K562 (cell line): ENCODE data around the gene RGL4. TPM values are rescaled to one million over a fixed set of nuclear protein-coding genes. Genes with fewer than 3 reads are reported as not detected.

Experiments
- ATAC-seq: fragments of 200-7000 bp; cut with Tn5 transposase; 3 replicates; pipeline ENCODE4 v1.9.1; 2020; ENCODE audit warnings: moderate library complexity
- BruUV-seq: library from RNA; stranded (reverse); fragments of 400-500 nt; replicated peaks from 2 replicates; lab custom pipeline; 2021; lab: Mats Ljungman, UMichigan
- CTCF ChIA-PET: fragments of 300-600 bp; formaldehyde crosslinking; extraction: SDS; loops from one replicate; lab custom pipeline; 2021; ENCODE audit warnings: low intra/inter-chr PET ratio; lab: Yijun Ruan, JAX
- POLR2A ChIA-PET: fragments of 300-600, 350-650 bp; sonication (Branson Sonifier 250); formaldehyde crosslinking; extraction: SDS; loops from one replicate; lab custom pipeline; 2021; ENCODE audit warnings: antibody characterized with exemption, inconsistent platforms; lab: Yijun Ruan, JAX
- DNase-seq, 4 experiments: peaks; one replicate each; pipeline versions ENCODE4 v3.0.0 to v3.0.0-alpha.2; 2011 to 2018; ENCODE audit warnings: low spot score in 3 of 4, mixed read lengths in 3 of 4; ENCODE audit errors: extremely low read depth in 1 of 4
- FAIRE-seq: peaks from 2 replicates; lab custom pipeline; 2011; peaks lifted over from hg19 to GRCh38; lab: Jason Lieb, UNC
- H2AFZ ChIP-seq: 2 replicates; pipeline ENCODE4 v1.6.0; 2011; ENCODE audit warnings: low read depth, low read length, control low read depth, inconsistent platforms
- H3K27ac ChIP-seq: fragments of 200-600 bp; 3 replicates; pipeline ENCODE4 v1.8.0; 2011; ENCODE audit warnings: low read depth, mild to moderate bottlenecking, control low read depth, inconsistent platforms, low read length, moderate library complexity, mixed read lengths; ENCODE audit errors: extremely low read depth
- H3K27me3 ChIP-seq, 2 experiments: fragments of 300-600 bp in 1 of 2; 2 replicates in 1 of 2; 3 replicates in 1 of 2; pipeline versions ENCODE4 v1.6.0 to v1.8.0; 2011; ENCODE audit warnings: inconsistent platforms in 2 of 2, low read length in 2 of 2, mild to moderate bottlenecking in 1 of 2, mixed read lengths in 1 of 2, moderate library complexity in 1 of 2; ENCODE audit not compliant: control insufficient read depth in 2 of 2, insufficient read depth in 2 of 2
- H3K36me3 ChIP-seq: fragments of 300-600 bp; 3 replicates; pipeline ENCODE4 v1.8.0; 2011; ENCODE audit warnings: mild to moderate bottlenecking, low read length, inconsistent platforms; ENCODE audit not compliant: control insufficient read depth, insufficient read depth
- H3K4me1 ChIP-seq, 2 experiments: fragments of 200-600 bp in 1 of 2; replicated peaks in 1 of 2; 2 replicates in 1 of 2; 3 replicates in 1 of 2; pipeline versions ENCODE4 v1.5.1 to v1.8.0; 2011; ENCODE audit warnings: inconsistent platforms in 2 of 2, low read length in 2 of 2, mild to moderate bottlenecking in 1 of 2, mixed read lengths in 1 of 2, moderate library complexity in 1 of 2; ENCODE audit not compliant: control insufficient read depth in 2 of 2, insufficient read depth in 2 of 2
- H3K4me2 ChIP-seq: 2 replicates; pipeline ENCODE4 v1.6.1; 2011; ENCODE audit warnings: low read length, control low read depth, inconsistent platforms, mixed read lengths; ENCODE audit not compliant: insufficient read depth
- H3K4me3 ChIP-seq: fragments of 200-600 bp; sonication (generic), shearing (Covaris generic); 2 replicates; pipeline ENCODE4 v1.5.1; 2016; ENCODE audit warnings: control low read depth, inconsistent platforms
- H3K79me2 ChIP-seq: fragments of 200-600 bp; 3 replicates; pipeline ENCODE4 v1.8.0; 2011; ENCODE audit warnings: low read length, inconsistent platforms; ENCODE audit not compliant: control insufficient read depth, insufficient read depth
- H3K9ac ChIP-seq, 2 experiments: 2 replicates each; pipeline versions ENCODE4 v1.6.0 to v1.6.1; 2011; ENCODE audit warnings: low read depth in 2 of 2, low read length in 2 of 2, control low read depth in 1 of 2, inconsistent platforms in 1 of 2, mild to moderate bottlenecking in 1 of 2, mixed read lengths in 1 of 2; ENCODE audit not compliant: insufficient read depth in 1 of 2
- H3K9me1 ChIP-seq: one replicate; pipeline ENCODE4 v1.6.0; 2011; ENCODE audit warnings: inconsistent platforms, mild to moderate bottlenecking, low read length, moderate library complexity; ENCODE audit not compliant: control insufficient read depth, insufficient read depth
- H3K9me3 ChIP-seq: replicated peaks from 2 replicates; pipeline ENCODE4 v1.5.1; 2011; ENCODE audit warnings: low read depth, low read length, inconsistent platforms; ENCODE audit not compliant: control insufficient read depth, insufficient read depth
- H4K20me1 ChIP-seq: replicated peaks from 2 replicates; pipeline ENCODE4 v1.6.1; 2011; ENCODE audit warnings: low read length, inconsistent platforms, mixed read lengths; ENCODE audit not compliant: control insufficient read depth, insufficient read depth
- ATF1 ChIP-seq, 2 experiments: fragments of 450-650 bp in 1 of 2; IDR thresholded peaks; 2 replicates each; pipeline ENCODE4 v1.6.1; 2016; ENCODE audit warnings: missing compliant biosample characterization in 1 of 2, missing genetic modification characterization in 1 of 2
- ATF7 ChIP-seq: fragments of 450-650 bp; IDR thresholded peaks from 2 replicates; pipeline ENCODE4 v1.7.1; 2014; ENCODE audit warnings: mild to moderate bottlenecking, moderate library complexity
- BCOR ChIP-seq: fragments of 450-650 bp; IDR thresholded peaks from 2 replicates; pipeline ENCODE4 v1.6.1; 2016
- BHLHE40 ChIP-seq: IDR thresholded peaks from 2 replicates; pipeline ENCODE4 v1.6.1; 2011; ENCODE audit warnings: low read length, improper control_type of control experiment
- ELF4 ChIP-seq: fragments of 450-650 bp; formaldehyde crosslinking; IDR thresholded peaks from 2 replicates; pipeline ENCODE4 v1.4.0; 2022; ENCODE audit warnings: missing genetic modification characterization
- ERF ChIP-seq: fragments of 450-650 bp; formaldehyde crosslinking; IDR thresholded peaks from 2 replicates; pipeline ENCODE4 v1.4.0; 2020; ENCODE audit warnings: mild to moderate bottlenecking, mixed read lengths
- JUN ChIP-seq, 2 experiments: sonication (generic) in 1 of 2; formaldehyde crosslinking in 1 of 2; IDR thresholded peaks; 2 replicates each; pipeline versions ENCODE4 v1.6.1 to v1.8.0; 2012 to 2022; ENCODE audit warnings: borderline replicate concordance in 2 of 2, mild to moderate bottlenecking in 2 of 2, improper control_type of control experiment in 1 of 2, low read depth in 1 of 2, low read length in 1 of 2, missing genetic modification reagents in 1 of 2
- KHSRP ChIP-seq: fragments of 450-650 bp; IDR thresholded peaks from 2 replicates; pipeline ENCODE4 v1.6.1; 2017
- NFXL1 ChIP-seq: fragments of 450-650 bp; formaldehyde crosslinking; IDR thresholded peaks from 2 replicates; pipeline ENCODE4 v1.4.0; 2021; ENCODE audit warnings: mild to moderate bottlenecking
- SRSF3 ChIP-seq: fragments of 200-400 bp; formaldehyde crosslinking; IDR thresholded peaks from 2 replicates; pipeline ENCODE4 v1.6.1; 2016; ENCODE audit warnings: mild to moderate bottlenecking, low read length, moderate library complexity; ENCODE audit not compliant: insufficient read depth
- TAL1 ChIP-seq: fragments of 450-650 bp; IDR thresholded peaks from 2 replicates; pipeline ENCODE4 v1.6.1; 2016; ENCODE audit warnings: mild to moderate bottlenecking
- ZNF232 ChIP-seq: sonication (generic); formaldehyde crosslinking; IDR thresholded peaks from 2 replicates; pipeline ENCODE4 v1.8.0; 2022; ENCODE audit warnings: mild to moderate bottlenecking, missing genetic modification reagents
- ZNF830 ChIP-seq: fragments of 250-450 bp; sonication (Bioruptor Pico); IDR thresholded peaks from 2 replicates; pipeline ENCODE4 v1.5.0; 2021; ENCODE audit warnings: mild to moderate bottlenecking
- WGBS: fragments of 100-300 bp; shearing (Covaris generic); methylation state at CpG from one replicate; pipeline ENCODE4 v1.1.6; 2016; ENCODE audit warnings: low coverage, mixed read lengths; ENCODE audit not compliant: insufficient coverage; ENCODE audit errors: missing lambda C conversion rate; 5-methylcytosine and 5-hydroxymethylcytosine counted together
- in situ Hi-C: fragments of 300-500 bp; cut with MboI; formaldehyde crosslinking; loops from 4 replicates; pipeline ENCODE4 v1.15.0; 2018; ENCODE audit warnings: inconsistent platforms, mixed read lengths
- intact Hi-C: fragments of 100-400 bp; cut with micrococcal nuclease; formaldehyde crosslinking; loops from 2 replicates; pipeline ENCODE4 v1.14.2; 2022
- polyA plus RNA-seq, 8 experiments: library from polyadenylated mRNA; depleted of rRNA in 4 of 8; stranded (reverse) in 5 of 8; unstranded in 3 of 8; fragments of >200 nt; fragmentation: Nextera tagmentation in 2 of 8; fragmentation: Illumina TruSeq in 1 of 8; extraction: Ambion mirVana in 2 of 8; extraction: Trizol in 1 of 8; gene quantifications; 2 replicates each; pipeline versions ENCODE4 v1.2.1 to v1.2.3, GENCODE V29; 2011 to 2014; ENCODE audit warnings: inconsistent platforms in 1 of 8, missing spikeins in 1 of 8
- total RNA-seq, 7 experiments: library from RNA; depleted of rRNA in 6 of 7; stranded (reverse); fragments of >200 nt in 6 of 7; fragmentation: Illumina TruSeq in 2 of 7; extraction: Trizol in 2 of 7; gene quantifications; 2 replicates each; pipeline versions ENCODE4 v1.2.1 to v1.2.3, GENCODE V29; 2011 to 2021; ENCODE audit warnings: low replicate concordance in 1 of 7
- TF ChIP-seq, protein P1 (sequence below), 2 experiments: fragments of 450-650 bp in 1 of 2; sonication (generic) in 1 of 2; formaldehyde crosslinking in 1 of 2; IDR thresholded peaks in 1 of 2; conservative IDR thresholded peaks in 1 of 2; 2 replicates each; pipeline versions ENCODE4 v1.6.1 to v1.8.1; 2016 to 2023; ENCODE audit warnings: mild to moderate bottlenecking in 2 of 2, moderate library complexity in 2 of 2, inconsistent platforms in 1 of 2, missing genetic modification reagents in 1 of 2
- TF ChIP-seq, protein P2 (sequence below): sonication (generic); formaldehyde crosslinking; IDR thresholded peaks from 2 replicates; pipeline ENCODE4 v1.8.0; 2022; ENCODE audit warnings: mild to moderate bottlenecking, missing genetic modification reagents
- TF ChIP-seq, protein P3 (sequence below): IDR thresholded peaks from 2 replicates; pipeline ENCODE4 v1.6.1; 2014; ENCODE audit warnings: antibody characterized with exemption

Gene RGL4
- total and polyA plus RNA-seq, 9 of the 15 experiments (the other 6 are each of a cell fraction or from before 2014, with no cell fraction given) = not detected

DNA sequence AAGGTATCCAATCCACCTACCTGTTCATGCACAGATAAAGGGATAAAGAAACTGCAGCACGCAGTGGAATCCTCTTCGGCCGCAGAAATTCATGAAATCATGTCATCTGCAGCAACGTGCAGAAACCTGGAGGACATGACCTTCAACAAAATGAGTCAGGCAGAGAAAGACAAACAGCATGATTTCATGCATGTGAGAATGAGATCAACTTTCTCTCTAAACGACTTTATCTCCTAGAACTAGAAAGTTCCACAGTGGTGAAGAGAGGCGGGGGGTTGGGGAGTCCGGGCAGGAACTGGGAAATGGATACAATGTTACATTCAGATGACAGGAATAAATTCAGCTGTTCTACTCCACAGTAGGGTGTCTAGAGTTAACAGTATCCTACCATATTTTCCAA is 9.9 kb downstream of the RGL4 start (continued):
- TF ChIP-seq TAL1 (no peak), ATF7 (0 out of 2 replicates have a peak, but pooled peaks have one; percentile 35), BHLHE40 (peak; percentile 21; the same call in 1 of the 2 replicates), JUN (IDR thresholded peaks at IDR 0.05; ENCODE audit: borderline replicate concordance, low read depth, low read length) (peak; percentile 74; the same call in 1 of the 2 replicates), JUN (CRISPR knock-in tag; IDR thresholded peaks at IDR 0.05; ENCODE audit: borderline replicate concordance) (no peak)
- TF ChIP-seq, protein P1, sequence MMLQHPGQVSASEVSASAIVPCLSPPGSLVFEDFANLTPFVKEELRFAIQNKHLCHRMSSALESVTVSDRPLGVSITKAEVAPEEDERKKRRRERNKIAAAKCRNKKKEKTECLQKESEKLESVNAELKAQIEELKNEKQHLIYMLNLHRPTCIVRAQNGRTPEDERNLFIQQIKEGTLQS (IDR thresholded peaks at IDR 0.05) = peak; percentile 77; the same call in 1 of the 2 replicates
- TF ChIP-seq, protein P1 (CRISPR knock-in tag; conservative IDR thresholded peaks at IDR 0.05) = no peak

DNA sequence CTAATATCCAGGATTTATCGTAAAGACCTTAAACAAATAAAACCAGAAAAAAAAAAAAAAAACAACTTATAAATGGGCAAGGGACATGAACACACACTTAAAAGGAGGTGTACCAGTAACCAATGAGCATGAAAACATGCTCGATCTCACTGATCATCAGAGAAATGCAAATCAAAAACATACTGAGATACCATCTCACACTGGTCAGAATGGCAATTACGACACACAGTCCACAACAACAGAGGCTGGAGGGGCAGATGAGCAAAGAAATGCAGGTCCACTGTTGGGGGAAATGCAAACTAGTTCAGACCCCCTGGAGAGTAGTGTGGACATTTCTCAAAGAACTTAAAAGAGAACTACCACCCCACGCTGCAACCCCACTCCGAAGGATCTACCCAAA is 13.2 kb downstream of the RGL4 start:
- H3K27me3 ChIP-seq = no peaks in the 10 kb centered on the region
- H3K36me3 ChIP-seq = peaks cover 96% of the 10 kb centered on the region
- BruUV-seq = no TSS peak
- no peak for ATAC-seq
- peaks cover 27% of the 10 kb centered on the region for H3K79me2 ChIP-seq
- 89% methylated on average over 4 of the region's 5 CpGs for WGBS
- H4K20me1 ChIP-seq = no peaks in the 10 kb centered on the region
- no peak overlapping the region for H3K27ac ChIP-seq
- no peaks in the 10 kb centered on the region for H3K4me1 ChIP-seq
- in situ Hi-C loops = no loop called here
- H3K4me2 ChIP-seq = no peak overlapping the region
- intact Hi-C loops = no loop called here
- ChIA-PET CTCF (no interaction called here), POLR2A (interaction anchor here (0.6 kb wide), 1 partner anchor 30 kb away, joined by 3 read pairs; no protein-coding TSS in a partner anchor)
- FAIRE-seq = no peak
- no peak overlapping the region for H3K4me3 ChIP-seq
- no peak overlapping the region for H2AFZ ChIP-seq
- no peaks in the 10 kb centered on the region for H3K9me1 ChIP-seq
- no peak overlapping the region for H3K9ac ChIP-seq
- DNase-seq = no peak
- H3K9me3 ChIP-seq = no peaks in the 10 kb centered on the region
- TF ChIP-seq ELF4 = no peak
- TF ChIP-seq SRSF3 = no peak
- TF ChIP-seq, protein P2, sequence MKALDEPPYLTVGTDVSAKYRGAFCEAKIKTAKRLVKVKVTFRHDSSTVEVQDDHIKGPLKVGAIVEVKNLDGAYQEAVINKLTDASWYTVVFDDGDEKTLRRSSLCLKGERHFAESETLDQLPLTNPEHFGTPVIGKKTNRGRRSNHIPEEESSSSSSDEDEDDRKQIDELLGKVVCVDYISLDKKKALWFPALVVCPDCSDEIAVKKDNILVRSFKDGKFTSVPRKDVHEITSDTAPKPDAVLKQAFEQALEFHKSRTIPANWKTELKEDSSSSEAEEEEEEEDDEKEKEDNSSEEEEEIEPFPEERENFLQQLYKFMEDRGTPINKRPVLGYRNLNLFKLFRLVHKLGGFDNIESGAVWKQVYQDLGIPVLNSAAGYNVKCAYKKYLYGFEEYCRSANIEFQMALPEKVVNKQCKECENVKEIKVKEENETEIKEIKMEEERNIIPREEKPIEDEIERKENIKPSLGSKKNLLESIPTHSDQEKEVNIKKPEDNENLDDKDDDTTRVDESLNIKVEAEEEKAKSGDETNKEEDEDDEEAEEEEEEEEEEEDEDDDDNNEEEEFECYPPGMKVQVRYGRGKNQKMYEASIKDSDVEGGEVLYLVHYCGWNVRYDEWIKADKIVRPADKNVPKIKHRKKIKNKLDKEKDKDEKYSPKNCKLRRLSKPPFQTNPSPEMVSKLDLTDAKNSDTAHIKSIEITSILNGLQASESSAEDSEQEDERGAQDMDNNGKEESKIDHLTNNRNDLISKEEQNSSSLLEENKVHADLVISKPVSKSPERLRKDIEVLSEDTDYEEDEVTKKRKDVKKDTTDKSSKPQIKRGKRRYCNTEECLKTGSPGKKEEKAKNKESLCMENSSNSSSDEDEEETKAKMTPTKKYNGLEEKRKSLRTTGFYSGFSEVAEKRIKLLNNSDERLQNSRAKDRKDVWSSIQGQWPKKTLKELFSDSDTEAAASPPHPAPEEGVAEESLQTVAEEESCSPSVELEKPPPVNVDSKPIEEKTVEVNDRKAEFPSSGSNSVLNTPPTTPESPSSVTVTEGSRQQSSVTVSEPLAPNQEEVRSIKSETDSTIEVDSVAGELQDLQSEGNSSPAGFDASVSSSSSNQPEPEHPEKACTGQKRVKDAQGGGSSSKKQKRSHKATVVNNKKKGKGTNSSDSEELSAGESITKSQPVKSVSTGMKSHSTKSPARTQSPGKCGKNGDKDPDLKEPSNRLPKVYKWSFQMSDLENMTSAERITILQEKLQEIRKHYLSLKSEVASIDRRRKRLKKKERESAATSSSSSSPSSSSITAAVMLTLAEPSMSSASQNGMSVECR (CRISPR knock-in tag) = no peak
- no peak for TF ChIP-seq NFXL1
- TF ChIP-seq BCOR = no peak
- TF ChIP-seq KHSRP = no peak
- TF ChIP-seq ZNF830 (CRISPR knock-in tag) = no peak
- no peak for TF ChIP-seq ATF1 (CRISPR knock-in tag; IDR thresholded peaks at IDR 0.05)
- no peak for TF ChIP-seq ATF1 (tag; IDR thresholded peaks at IDR 0.05)
- TF ChIP-seq, protein P3, sequence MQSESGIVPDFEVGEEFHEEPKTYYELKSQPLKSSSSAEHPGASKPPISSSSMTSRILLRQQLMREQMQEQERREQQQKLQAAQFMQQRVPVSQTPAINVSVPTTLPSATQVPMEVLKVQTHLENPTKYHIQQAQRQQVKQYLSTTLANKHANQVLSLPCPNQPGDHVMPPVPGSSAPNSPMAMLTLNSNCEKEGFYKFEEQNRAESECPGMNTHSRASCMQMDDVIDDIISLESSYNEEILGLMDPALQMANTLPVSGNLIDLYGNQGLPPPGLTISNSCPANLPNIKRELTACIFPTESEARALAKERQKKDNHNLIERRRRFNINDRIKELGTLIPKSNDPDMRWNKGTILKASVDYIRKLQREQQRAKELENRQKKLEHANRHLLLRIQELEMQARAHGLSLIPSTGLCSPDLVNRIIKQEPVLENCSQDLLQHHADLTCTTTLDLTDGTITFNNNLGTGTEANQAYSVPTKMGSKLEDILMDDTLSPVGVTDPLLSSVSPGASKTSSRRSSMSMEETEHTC = no peak
- no peak for TF ChIP-seq ZNF232 (CRISPR knock-in tag)
- no peak for TF ChIP-seq ERF (CRISPR knock-in tag)
